Inflammatory macrophage treated with lipopolysaccharide for 1 hour (primary cell): ENCODE measurements around the gene TANGO2.
"Not testable (repeated sequence)": the region's sequence is repeated elsewhere in the genome, so short reads cannot be mapped to it uniquely, and the experiment has no call there.

Source experiments
- DNase-seq, 2 donors: peaks; one replicate each; pipeline ENCODE4 v3.0.0-alpha.2; 2020 to 2022

The TANGO2 gene

GRCh38 chr22:20066617-20067383 is 45.9 kb downstream of the TANGO2 start:
- no peak for DNase-seq

- not testable (repeated sequence) for DNase-seq
Measured at GRCh38 chr22:20067384-20067682, 46.4 kb downstream of the TANGO2 start.

- DNase-seq: no peak
Measured at GRCh38 chr22:20068640-20069039, 47.7 kb downstream of the TANGO2 start.

GRCh38 chr22:20069331-20070042 is 48.6 kb downstream of the TANGO2 start:
- DNase-seq: no peak

- DNase-seq: no peak
Measured at GRCh38 chr22:20071524-20071972, 50.6 kb downstream of the TANGO2 start.

- no peak for DNase-seq
Measured at GRCh38 chr22:20076627-20077172, 55.8 kb downstream of the TANGO2 start.

- DNase-seq: peak; percentile 85 to 87
Measured at GRCh38 chr22:20079745-20080444, 59.0 kb downstream of the TANGO2 start, which contains the start of gene DGCR8. TSS of gene DGCR8 (plus strand) at chr22:20080241. CDS start at chr22:20085964, 5,723 bp downstream.

- DNase-seq: peak; percentile 39 to 60
Measured at GRCh38 chr22:20080445-20080775, 59.5 kb downstream of the TANGO2 start.

- DNase-seq: peak; percentile 7 to 11
Measured at GRCh38 chr22:20080776-20081654, 60.1 kb downstream of the TANGO2 start.

GRCh38 chr22:20083157-20083890 is 62.4 kb downstream of the TANGO2 start:
- no peak for DNase-seq

- DNase-seq: no peak
Measured at GRCh38 chr22:20083891-20084546, 63.1 kb downstream of the TANGO2 start.

GRCh38 chr22:20084547-20085413 is 63.9 kb downstream of the TANGO2 start:
- peak in 1 of 2 donors; percentile 6 for DNase-seq

- DNase-seq: no peak
Measured at GRCh38 chr22:20085651-20086050, 64.7 kb downstream of the TANGO2 start.

GRCh38 chr22:20086101-20086599 is 65.2 kb downstream of the TANGO2 start:
- no peak for DNase-seq

GRCh38 chr22:20086763-20087162 is 65.9 kb downstream of the TANGO2 start:
- DNase-seq: no peak

- DNase-seq: no peak
Measured at GRCh38 chr22:20087319-20088262, 66.7 kb downstream of the TANGO2 start.

- no peak for DNase-seq
Measured at GRCh38 chr22:20088263-20088648, 67.3 kb downstream of the TANGO2 start.

- no peak for DNase-seq
Measured at GRCh38 chr22:20089226-20089976, 68.5 kb downstream of the TANGO2 start.
